CD14-positive monocyte (primary cell): ENCODE results near the gene MICALL1. TPM values are rescaled to one million over a fixed set of nuclear protein-coding genes. Genes with fewer than 3 reads are reported as not detected.
A peak's percentile ranks its signal among the peaks of the same experiment; 100 is the strongest.

ENCODE experiments used
- DNase-seq, 3 donors: peaks; one replicate each; pipeline ENCODE4 v3.0.0-alpha.2; 2011 to 2022
- H2AFZ ChIP-seq: 2 replicates; pipeline ENCODE4 v1.6.0; 2012; ENCODE audit warnings: mild to moderate bottlenecking, low read depth, low read length, inconsistent platforms; ENCODE audit not compliant: insufficient read depth, poor library complexity, severe bottlenecking
- H3K27ac ChIP-seq, 2 donors: 1 replicate in 1 of 2; 2 replicates in 1 of 2; pipeline ENCODE4 v1.5.1; 2012 to 2013; ENCODE audit warnings: low read length in 2 of 2, control low read depth in 1 of 2, inconsistent platforms in 1 of 2, low read depth in 1 of 2, mild to moderate bottlenecking in 1 of 2
- H3K27me3 ChIP-seq, 2 donors: one replicate each; pipeline versions ENCODE4 v1.6.0 to v1.6.1; 2011 to 2013; ENCODE audit warnings: low read length in 2 of 2; ENCODE audit not compliant: control insufficient read depth in 2 of 2, insufficient read depth in 2 of 2
- H3K36me3 ChIP-seq, 2 donors: replicated peaks in 1 of 2; 1 replicate in 1 of 2; 2 replicates in 1 of 2; pipeline versions ENCODE4 v1.5.1 to v1.6.1; 2012 to 2013; ENCODE audit warnings: low read length in 2 of 2, control low read depth in 1 of 2, inconsistent platforms in 1 of 2, mild to moderate bottlenecking in 1 of 2; ENCODE audit not compliant: insufficient read depth in 2 of 2, control insufficient read depth in 1 of 2
- H3K4me1 ChIP-seq, 2 donors: 1 replicate in 1 of 2; 2 replicates in 1 of 2; pipeline versions ENCODE4 v1.5.1 to v1.6.1; 2012 to 2013; ENCODE audit warnings: low read length in 2 of 2, control low read depth in 1 of 2, inconsistent platforms in 1 of 2, mild to moderate bottlenecking in 1 of 2, moderate library complexity in 1 of 2; ENCODE audit not compliant: insufficient read depth in 2 of 2, control insufficient read depth in 1 of 2
- H3K4me2 ChIP-seq: replicated peaks from 2 replicates; pipeline ENCODE3; 2012; ENCODE audit warnings: low read length, moderate library complexity, mild to moderate bottlenecking; ENCODE audit not compliant: poor library complexity, severe bottlenecking; ENCODE audit errors: extremely low read depth
- H3K4me3 ChIP-seq, 3 experiments: fragments of 200-600 bp in 1 of 3; sonication (generic) in 1 of 3; replicated peaks in 1 of 3; 1 replicate in 2 of 3; 2 replicates in 1 of 3; pipeline ENCODE4 v1.5.1; 2011 to 2013; ENCODE audit warnings: low read length in 3 of 3, mild to moderate bottlenecking in 3 of 3, control low read depth in 2 of 3, low read depth in 2 of 3, inconsistent platforms in 1 of 3, moderate library complexity in 1 of 3
- H3K79me2 ChIP-seq: 2 replicates; pipeline ENCODE4 v1.6.0; 2012; ENCODE audit warnings: mild to moderate bottlenecking, control low read depth, inconsistent platforms, low read length, moderate library complexity; ENCODE audit not compliant: insufficient read depth
- H3K9ac ChIP-seq: 2 replicates; pipeline ENCODE4 v1.6.0; 2017; ENCODE audit warnings: low read length, mild to moderate bottlenecking; ENCODE audit not compliant: insufficient read depth, poor library complexity, severe bottlenecking
- H3K9me3 ChIP-seq, 2 donors: replicated peaks in 1 of 2; 1 replicate in 1 of 2; 2 replicates in 1 of 2; pipeline versions ENCODE4 v1.5.1 to v1.6.1; 2012 to 2013; ENCODE audit warnings: low read length in 2 of 2, control low read depth in 1 of 2; ENCODE audit not compliant: control insufficient read depth in 1 of 2, insufficient read depth in 1 of 2
- H4K20me1 ChIP-seq: 2 replicates; pipeline ENCODE4 v1.6.0; 2012; ENCODE audit warnings: mild to moderate bottlenecking, low read length, control low read depth, moderate library complexity; ENCODE audit not compliant: insufficient read depth
- H3K27ac Mint-ChIP-seq, 7 donors: one replicate each; pipeline ENCODE4 v1.8.0; 2020; ENCODE audit warnings: mild to moderate bottlenecking in 7 of 7, mixed read lengths in 7 of 7, moderate library complexity in 6 of 7, inconsistent platforms in 2 of 7
- H3K27me3 Mint-ChIP-seq, 3 donors: one replicate each; pipeline ENCODE4 v1.8.0; 2021 to 2022; ENCODE audit warnings: low read depth in 3 of 3, mild to moderate bottlenecking in 3 of 3, mixed read lengths in 3 of 3, moderate library complexity in 3 of 3, inconsistent platforms in 1 of 3
- H3K36me3 Mint-ChIP-seq, 2 donors: one replicate each; pipeline ENCODE4 v1.8.0; 2020; ENCODE audit warnings: mixed read lengths in 2 of 2, inconsistent platforms in 1 of 2, mild to moderate bottlenecking in 1 of 2
- H3K4me1 Mint-ChIP-seq: one replicate; pipeline ENCODE4 v1.8.0; 2020; ENCODE audit warnings: mild to moderate bottlenecking, mixed read lengths
- H3K4me3 Mint-ChIP-seq, 2 donors: one replicate each; pipeline ENCODE4 v1.8.0; 2020; ENCODE audit warnings: mild to moderate bottlenecking in 2 of 2, mixed read lengths in 2 of 2, moderate library complexity in 1 of 2
- H3K9me3 Mint-ChIP-seq, 7 donors: one replicate each; pipeline ENCODE4 v1.8.0; 2020 to 2022; ENCODE audit warnings: mixed read lengths in 7 of 7, mild to moderate bottlenecking in 6 of 7, moderate library complexity in 6 of 7, inconsistent platforms in 2 of 7
- CTCF ChIP-seq: fragments of 200-600 bp; IDR thresholded peaks from one replicate; pipeline ENCODE4 v1.8.0; 2022; ENCODE audit warnings: antibody characterized with exemption, mild to moderate bottlenecking
- WGBS: methylation state at CpG from one replicate; pipeline ENCODE4 v1.1.5; 2013; ENCODE audit warnings: missing lambda C conversion rate; ENCODE audit not compliant: insufficient coverage; 5-methylcytosine and 5-hydroxymethylcytosine counted together
- intact Hi-C, 2 donors: fragments of 100-400 bp; cut with micrococcal nuclease; formaldehyde crosslinking; loops; one replicate each; pipeline versions ENCODE4 v1.15.0 to v1.15.1; 2023
- polyA plus RNA-seq, 3 donors: library from polyadenylated mRNA; depleted of rRNA in 1 of 3; unstranded in 2 of 3; stranded (reverse) in 1 of 3; fragments of 300-500 nt in 2 of 3; fragments of >200 nt in 1 of 3; fragmentation: Illumina TruSeq in 2 of 3; gene quantifications; 1 replicate in 2 of 3; 2 replicates in 1 of 3; pipeline ENCODE4 v1.2.3, GENCODE V29; 2012 to 2021

MICALL1 gene
- polyA plus RNA-seq, 3 donors = 0.51 to 7.0 (median 1.3) TPM

DNA sequence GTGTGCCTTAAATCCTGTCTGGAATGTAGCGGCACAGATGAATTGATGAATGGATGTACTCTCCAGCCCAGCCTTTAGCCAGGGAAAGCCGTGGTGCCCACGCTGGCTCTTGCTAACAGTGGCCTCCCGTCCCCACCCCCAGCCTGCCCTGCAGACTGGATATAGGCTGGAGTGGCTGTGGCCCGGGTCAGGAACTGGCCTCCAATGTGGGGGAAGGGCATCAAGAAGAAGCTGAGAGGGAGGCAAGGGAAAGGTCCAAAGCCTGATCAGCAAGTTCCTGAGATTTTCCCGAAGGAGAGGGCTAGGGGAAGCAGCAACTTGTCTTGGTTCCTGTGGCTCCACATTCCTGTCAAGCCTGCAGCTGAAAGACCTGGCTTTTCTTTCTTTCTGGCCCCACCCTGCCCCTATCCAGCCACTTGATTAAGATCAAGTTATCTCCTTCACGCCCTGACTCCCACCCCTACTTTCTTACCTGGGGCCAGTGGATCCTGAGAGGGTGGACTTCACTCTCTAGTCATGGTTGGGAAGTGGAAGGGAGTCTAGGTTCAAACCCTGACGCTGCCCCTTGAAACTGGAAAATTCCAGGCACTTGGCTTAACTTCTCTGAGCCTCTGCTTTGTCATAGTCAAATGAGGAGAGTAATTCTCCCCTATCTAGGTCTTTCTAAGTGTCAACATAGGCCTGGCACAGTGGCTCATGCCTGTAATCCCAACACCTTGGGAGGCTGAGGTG lies 11.0 kb upstream of the MICALL1 start:
- Mint-ChIP-seq H3K4me3 (no peak overlapping the region), H3K36me3 (peaks cover 16 to 25% of the 10 kb centered on the region in 2 donors), H3K4me1 (peaks cover 18% of the 10 kb centered on the region), H3K9me3 (no peaks in the 10 kb centered on the region), H3K27me3 (peaks cover 0 to 2% (median 0%) of the 10 kb centered on the region in 3 donors), H3K27ac (peak overlapping the region in 2 of 7 donors; percentile 24 to 26)
- no peak for TF ChIP-seq CTCF
- intact Hi-C loops = loop anchor here in 1 of 2 donors (5.0 kb wide), 1 partner anchor 37 kb away; no protein-coding TSS in a partner anchor
- H3K4me3 ChIP-seq = no peak overlapping the region
- no peak overlapping the region for H3K27ac ChIP-seq
- H2AFZ ChIP-seq = no peak overlapping the region
- no peaks in the 10 kb centered on the region for H3K27me3 ChIP-seq
- no peaks in the 10 kb centered on the region for H3K9me3 ChIP-seq
- no peaks in the 10 kb centered on the region for H3K79me2 ChIP-seq
- H3K4me2 ChIP-seq = no peak overlapping the region
- H4K20me1 ChIP-seq = no peaks in the 10 kb centered on the region
- peaks cover 10 to 14% of the 10 kb centered on the region in 2 donors for H3K4me1 ChIP-seq
- peaks cover 16 to 27% of the 10 kb centered on the region in 2 donors for H3K36me3 ChIP-seq
- H3K9ac ChIP-seq = peak overlapping the region; percentile 2
- no peak for DNase-seq
- 90% methylated on average over 2 of the region's 8 CpGs for WGBS

GRCh38 chr22:37896181-37896592 lies 9.9 kb upstream of the MICALL1 start:
- Histone ChIP-seq H3K9ac (no peak overlapping the region), H3K4me3 (no peak overlapping the region), H3K79me2 (no peaks in the 10 kb centered on the region), H2AFZ (no peak overlapping the region), H3K4me1 (peaks cover 10 to 14% of the 10 kb centered on the region in 2 donors), H3K27me3 (no peaks in the 10 kb centered on the region), H3K4me2 (no peak overlapping the region), H3K9me3 (no peaks in the 10 kb centered on the region), H3K36me3 (peaks cover 10 to 18% of the 10 kb centered on the region in 2 donors), H3K27ac (peak overlapping the region in 1 of 2 donors; percentile 51), H4K20me1 (no peaks in the 10 kb centered on the region)
- DNase-seq = peak; percentile 12 to 39 (median 33)
- peak overlapping the region in 4 of 7 donors; percentile 18 to 79 (median 35) for H3K27ac Mint-ChIP-seq
- no peak for TF ChIP-seq CTCF
- no peaks in the 10 kb centered on the region for H3K9me3 Mint-ChIP-seq
- peaks cover 14% of the 10 kb centered on the region in 2 donors for H3K36me3 Mint-ChIP-seq
- 10% methylated on average over 2 of the region's 5 CpGs for WGBS
- intact Hi-C loops = no loop called here
- peaks cover 0 to 3% (median 3%) of the 10 kb centered on the region in 3 donors for H3K27me3 Mint-ChIP-seq
- peaks cover 21% of the 10 kb centered on the region for H3K4me1 Mint-ChIP-seq
- peak overlapping the region in 1 of 2 donors; percentile 35 for H3K4me3 Mint-ChIP-seq
